HAP-1 (cell line): ENCODE measurements around the gene UBR7.
"Not testable (repeated sequence)": the region's sequence is repeated elsewhere in the genome, so short reads cannot be mapped to it uniquely, and the experiment has no call there.

Source experiments
- DNase-seq, 2 experiments: peaks; one replicate each; pipeline ENCODE4 v3.0.0-alpha.2; 2016 to 2020; ENCODE audit warnings: low spot score in 2 of 2
- H3K27me3 ChIP-seq: fragments of 250-450 bp; sonication (Bioruptor Pico); 2 replicates; pipeline ENCODE4 v1.5.1; 2020; ENCODE audit warnings: low read depth, mild to moderate bottlenecking, moderate library complexity
- H3K36me3 ChIP-seq: fragments of 250-450 bp; sonication (Bioruptor Pico); replicated peaks from 2 replicates; pipeline ENCODE4 v1.5.1; 2020; ENCODE audit warnings: mild to moderate bottlenecking
- H3K4me1 ChIP-seq: fragments of 250-450 bp; sonication (Bioruptor Pico); 2 replicates; pipeline ENCODE4 v1.5.1; 2020; ENCODE audit warnings: mild to moderate bottlenecking
- H3K4me3 ChIP-seq: fragments of 250-450 bp; sonication (Bioruptor Pico); 2 replicates; pipeline ENCODE4 v1.5.1; 2020; ENCODE audit warnings: mild to moderate bottlenecking, moderate library complexity
- H3K9me3 ChIP-seq: fragments of 250-450 bp; sonication (Bioruptor Pico); 2 replicates; pipeline ENCODE4 v1.5.1; 2020; ENCODE audit warnings: mild to moderate bottlenecking, moderate library complexity
- in situ Hi-C: fragments of 300-500 bp; cut with MboI; formaldehyde crosslinking; loops from 3 replicates; pipeline ENCODE4 v1.14.3; 2020; ENCODE audit warnings: low sequenced_read_pairs, inconsistent platforms, mixed read lengths

Gene UBR7, protein sequence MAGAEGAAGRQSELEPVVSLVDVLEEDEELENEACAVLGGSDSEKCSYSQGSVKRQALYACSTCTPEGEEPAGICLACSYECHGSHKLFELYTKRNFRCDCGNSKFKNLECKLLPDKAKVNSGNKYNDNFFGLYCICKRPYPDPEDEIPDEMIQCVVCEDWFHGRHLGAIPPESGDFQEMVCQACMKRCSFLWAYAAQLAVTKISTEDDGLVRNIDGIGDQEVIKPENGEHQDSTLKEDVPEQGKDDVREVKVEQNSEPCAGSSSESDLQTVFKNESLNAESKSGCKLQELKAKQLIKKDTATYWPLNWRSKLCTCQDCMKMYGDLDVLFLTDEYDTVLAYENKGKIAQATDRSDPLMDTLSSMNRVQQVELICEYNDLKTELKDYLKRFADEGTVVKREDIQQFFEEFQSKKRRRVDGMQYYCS

DNA sequence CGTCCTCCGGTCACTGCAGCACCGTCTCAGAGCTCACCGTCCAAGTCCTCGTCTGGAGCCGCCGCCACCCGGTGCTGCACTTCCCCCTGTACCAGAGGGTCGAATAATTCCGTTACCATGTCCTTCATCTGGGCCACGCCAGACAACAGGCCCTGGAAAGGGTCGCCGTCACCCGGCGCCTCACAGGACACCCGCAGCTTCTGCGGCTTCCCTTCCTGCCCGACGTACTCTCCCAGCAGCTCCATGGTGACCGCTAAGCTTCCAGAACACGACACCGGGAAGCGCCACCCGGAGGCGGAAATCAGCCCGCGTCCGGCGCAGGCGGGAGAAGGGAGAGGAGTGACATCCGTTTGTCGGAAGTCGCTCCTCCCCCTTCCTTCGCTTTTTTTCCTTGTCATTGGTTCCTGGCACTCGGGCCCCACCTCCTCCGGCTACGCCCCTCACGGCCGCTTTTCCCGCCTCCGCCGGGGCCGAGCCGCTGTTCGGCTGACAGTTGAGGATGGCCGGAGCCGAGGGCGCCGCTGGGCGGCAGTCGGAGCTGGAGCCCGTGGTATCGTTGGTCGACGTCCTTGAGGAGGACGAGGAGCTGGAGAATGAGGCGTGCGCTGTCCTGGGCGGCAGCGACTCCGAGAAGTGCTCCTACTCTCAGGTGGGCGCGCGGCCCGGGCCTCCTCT lies at the start of gene UBR7, which contains the start of gene GON7:
Gene UBR7, plus strand, starts transcription at position 464 of the 675 bp plus-strand sequence. Its CDS starts 36 bp downstream, at position 500.
Gene GON7, minus strand, starts transcription at position 273 of the 675 bp plus-strand sequence. Its CDS starts 28 bp downstream, at position 245.
- Histone ChIP-seq H3K36me3 (peaks cover 19% of the 10 kb centered on the region), H3K9me3 (no peaks in the 10 kb centered on the region), H3K4me3 (peak within 1 kb of the TSS; percentile 90), H3K27me3 (no peaks in the 10 kb centered on the region), H3K4me1 (peaks cover 12% of the 10 kb centered on the region; the same call in 1 of the 2 replicates)
- peak; percentile 98 to 100 for DNase-seq
- in situ Hi-C loops: no loop called here

DNA sequence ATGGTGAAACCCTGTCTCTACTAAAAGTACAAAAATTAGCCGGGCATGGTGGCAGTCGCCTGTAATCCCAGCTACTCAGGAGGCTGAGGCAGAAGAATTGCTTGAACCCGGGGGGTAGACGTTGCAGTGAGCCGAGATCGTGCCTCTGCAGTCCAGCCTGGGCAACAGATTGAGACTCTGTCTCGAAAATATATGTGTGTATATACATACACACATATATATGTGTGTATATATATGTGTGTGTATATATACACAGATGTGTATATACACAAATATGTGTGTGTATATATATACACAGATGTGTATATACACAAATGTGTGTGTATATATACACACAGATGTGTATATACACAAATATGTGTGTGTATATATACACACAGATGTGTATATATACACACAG lies 48.7 kb upstream of the UBR7 start:
- in situ Hi-C loops, H3K9me3 ChIP-seq, H3K36me3 ChIP-seq, H3K4me1 ChIP-seq, H3K4me3 ChIP-seq, DNase-seq, H3K27me3 ChIP-seq: not testable (repeated sequence)

DNA sequence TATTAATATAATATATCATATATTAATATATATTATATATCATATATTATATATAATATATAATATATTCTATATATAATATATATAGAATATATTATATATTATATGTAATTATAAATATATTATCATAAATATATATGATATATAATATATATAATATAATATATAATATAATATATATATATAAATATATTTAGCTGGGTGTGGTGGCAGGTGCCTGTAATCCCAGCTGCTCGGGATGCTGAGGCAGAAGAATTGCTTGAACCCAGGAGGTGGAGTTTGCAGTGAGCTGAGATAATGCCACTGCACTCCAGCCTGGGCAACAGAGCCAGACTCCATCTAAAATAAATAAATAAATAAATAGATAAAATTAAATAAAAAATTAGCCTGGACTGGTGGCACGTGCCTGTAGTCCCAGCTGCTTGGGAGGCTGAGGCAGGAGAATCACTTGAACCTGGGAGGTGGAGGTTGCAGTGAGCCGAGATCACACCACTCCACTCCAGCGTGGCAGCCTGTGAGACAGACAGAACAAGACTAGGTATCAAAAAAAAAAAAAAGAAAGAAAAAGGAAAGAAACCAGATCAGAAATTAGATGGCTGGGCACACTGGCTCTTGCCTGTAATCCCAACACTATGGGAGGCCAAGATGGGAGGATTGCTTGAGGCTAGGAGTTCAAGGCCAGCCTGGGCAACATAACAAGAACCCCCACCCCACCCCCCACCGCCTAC lies 47.3 kb upstream of the UBR7 start:
- H3K36me3 ChIP-seq, in situ Hi-C loops, H3K4me1 ChIP-seq, H3K9me3 ChIP-seq, H3K27me3 ChIP-seq, DNase-seq, H3K4me3 ChIP-seq: not testable (repeated sequence)

DNA sequence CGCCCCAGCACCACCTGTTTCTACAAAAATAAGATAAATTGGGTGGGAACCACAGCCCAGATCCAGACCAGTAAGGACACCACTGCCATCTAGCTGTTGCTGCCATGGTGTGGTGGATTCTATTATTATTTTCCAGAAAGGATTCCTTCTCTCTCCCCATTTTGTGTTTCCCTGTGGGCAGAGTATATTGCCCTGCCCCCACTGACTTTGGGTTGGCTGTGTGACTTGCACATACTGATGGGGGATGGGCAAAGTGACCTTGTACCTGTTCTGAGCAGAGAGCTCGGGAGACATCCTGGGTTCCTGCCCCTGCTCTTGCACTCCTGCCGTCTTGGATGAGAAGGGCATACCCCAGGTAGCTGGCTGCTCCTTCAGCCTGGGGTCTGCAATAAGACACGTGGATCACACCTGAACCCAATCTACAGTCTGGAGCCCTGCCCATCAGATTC lies 46.7 kb upstream of the UBR7 start:
- in situ Hi-C loops: no loop called here
- no peak overlapping the region for H3K4me3 ChIP-seq
- no peaks in the 10 kb centered on the region for H3K36me3 ChIP-seq
- no peaks in the 10 kb centered on the region for H3K4me1 ChIP-seq
- peak in 1 of 2 experiments; percentile 34 for DNase-seq
- H3K27me3 ChIP-seq: no peaks in the 10 kb centered on the region
- H3K9me3 ChIP-seq: no peaks in the 10 kb centered on the region

DNA sequence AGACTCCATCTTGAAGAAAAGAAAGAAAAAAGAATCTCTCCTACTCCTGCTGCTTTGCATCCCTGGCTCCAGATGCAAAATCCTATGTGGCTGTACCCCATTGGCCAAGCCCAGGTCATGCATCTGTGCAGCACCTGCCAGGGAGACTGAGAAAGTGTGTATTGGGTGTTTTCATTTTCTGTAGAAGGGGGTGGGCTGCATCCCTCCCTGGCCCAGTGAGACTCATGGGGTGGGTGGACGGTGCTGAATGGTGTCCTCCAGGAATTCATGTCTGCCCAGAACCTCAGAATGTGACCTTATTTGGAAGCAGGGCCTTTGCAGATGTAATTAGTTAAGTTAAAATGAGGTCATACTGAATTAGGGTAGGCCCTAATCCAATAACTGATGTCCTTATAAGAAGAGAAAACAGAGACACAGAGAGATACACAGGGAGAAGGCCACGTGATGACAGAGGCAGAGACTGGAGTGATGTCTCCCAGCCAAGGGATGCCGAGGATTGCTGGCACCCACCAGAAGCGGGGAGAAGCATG lies 45.6 kb upstream of the UBR7 start:
- Histone ChIP-seq H3K4me1 (no peaks in the 10 kb centered on the region), H3K4me3 (no peak overlapping the region), H3K27me3 (no peaks in the 10 kb centered on the region), H3K36me3 (no peaks in the 10 kb centered on the region), H3K9me3 (no peaks in the 10 kb centered on the region)
- in situ Hi-C loops: no loop called here
- DNase-seq: no peak

DNA sequence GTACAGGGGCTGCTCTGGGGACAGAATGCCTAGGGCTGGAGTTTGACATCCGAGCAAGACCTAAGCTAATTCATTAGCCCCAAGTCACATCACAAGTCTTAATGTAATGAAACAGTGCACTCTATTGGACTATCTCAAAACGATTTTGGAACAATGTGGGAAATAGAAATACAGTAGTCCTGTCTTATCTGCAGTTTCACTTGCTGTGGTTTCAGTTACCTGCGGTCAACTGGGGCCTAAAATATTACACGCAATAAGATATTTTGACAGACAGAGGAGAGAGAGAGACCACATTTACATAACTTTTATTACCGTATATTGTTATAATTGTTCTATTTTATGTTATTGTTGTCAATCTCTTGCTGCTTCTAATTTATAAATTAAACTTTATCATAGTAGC lies 43.5 kb upstream of the UBR7 start:
- H3K36me3 ChIP-seq: no peaks in the 10 kb centered on the region
- in situ Hi-C loops: no loop called here
- H3K9me3 ChIP-seq: no peaks in the 10 kb centered on the region
- no peaks in the 10 kb centered on the region for H3K27me3 ChIP-seq
- DNase-seq: no peak
- H3K4me1 ChIP-seq: no peaks in the 10 kb centered on the region
- H3K4me3 ChIP-seq: no peak overlapping the region

DNA sequence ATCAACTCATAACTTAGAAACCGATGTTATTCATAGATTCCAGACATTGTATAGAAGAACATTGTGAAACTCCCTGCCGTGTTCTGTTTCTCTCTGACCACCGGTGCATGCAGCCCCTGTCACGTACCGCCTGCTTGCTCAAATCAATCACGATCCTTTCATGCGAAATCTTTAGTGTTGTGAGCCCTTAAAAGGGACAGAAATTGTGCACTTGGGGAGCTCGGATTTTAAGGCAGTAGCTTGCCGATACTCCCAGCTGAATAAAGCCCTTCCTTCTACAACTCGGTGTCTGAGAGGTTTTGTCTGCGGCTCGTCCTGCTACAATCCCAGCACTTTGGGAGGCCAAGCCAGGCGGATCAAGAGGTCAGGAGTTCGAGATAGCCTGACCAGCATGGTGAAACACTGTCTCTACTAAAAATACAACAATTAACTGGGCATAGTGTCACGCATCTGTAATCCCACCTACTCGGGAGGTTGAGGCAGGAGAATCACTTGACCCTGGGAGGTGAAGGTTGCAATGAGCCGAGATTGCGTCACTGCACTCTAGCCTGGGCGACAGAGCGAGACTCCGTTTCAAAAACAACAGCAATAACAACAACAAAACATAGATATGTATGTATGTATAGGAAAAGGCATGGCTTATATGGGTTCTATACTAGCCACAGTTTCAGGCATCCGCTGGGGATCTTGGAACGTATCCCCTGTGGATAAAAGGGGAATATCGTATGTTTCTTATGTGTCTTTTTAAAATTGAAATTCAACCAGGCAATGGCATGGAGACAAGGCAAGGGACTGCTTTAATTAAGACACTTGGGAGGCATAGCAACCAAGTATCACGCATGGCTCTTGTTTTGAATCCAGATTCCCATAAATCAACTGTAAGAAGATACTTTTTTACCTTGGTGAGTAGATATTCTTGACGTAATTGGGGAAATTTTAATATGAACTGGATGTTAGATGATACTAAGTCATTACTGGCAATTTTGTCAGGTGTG lies 41.5 kb upstream of the UBR7 start:
- H3K27me3 ChIP-seq, H3K4me3 ChIP-seq, H3K4me1 ChIP-seq, in situ Hi-C loops, H3K9me3 ChIP-seq, H3K36me3 ChIP-seq, DNase-seq: not testable (repeated sequence)

DNA sequence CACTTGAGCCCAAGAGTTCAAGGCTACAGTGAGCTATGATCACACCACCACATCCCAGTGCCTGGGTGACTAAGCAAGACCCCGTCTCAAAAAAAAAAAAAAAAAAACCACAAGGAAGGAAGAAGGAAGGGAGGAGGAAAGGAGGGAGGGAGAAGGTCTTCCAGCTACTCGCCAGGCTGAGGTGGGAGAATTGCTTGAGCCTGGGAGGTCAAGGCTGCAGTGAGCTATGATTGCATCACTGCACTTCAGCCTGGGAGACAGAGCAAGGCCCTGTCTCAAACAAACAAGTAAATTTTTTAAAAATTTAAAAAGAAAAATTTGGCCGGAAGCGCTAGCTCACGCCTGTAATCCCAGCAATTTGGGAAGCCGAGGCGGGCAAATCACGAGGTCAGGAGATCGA lies 38.4 kb upstream of the UBR7 start:
- in situ Hi-C loops, DNase-seq, H3K4me3 ChIP-seq, H3K4me1 ChIP-seq, H3K27me3 ChIP-seq, H3K36me3 ChIP-seq, H3K9me3 ChIP-seq: not testable (repeated sequence)

DNA sequence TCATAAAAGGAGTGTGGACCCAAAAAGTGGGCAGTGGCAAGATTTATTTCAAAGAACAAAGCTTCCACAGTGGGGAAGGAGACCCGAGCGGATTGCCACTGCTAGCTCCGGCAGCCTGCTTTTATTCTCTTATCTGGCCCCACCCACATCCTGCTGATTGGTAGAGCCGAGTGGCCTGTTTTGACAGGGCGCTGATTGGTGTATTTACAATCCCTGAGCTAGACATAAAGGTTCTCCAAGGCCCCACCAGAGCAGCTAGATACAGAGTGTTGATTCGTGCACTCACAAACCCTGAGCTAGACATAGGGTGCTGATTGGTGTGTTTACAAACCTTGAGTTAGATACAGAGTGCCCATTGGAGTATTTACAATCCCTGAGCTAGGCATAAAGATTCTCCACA lies 37.4 kb upstream of the UBR7 start:
- H3K9me3 ChIP-seq, H3K36me3 ChIP-seq, in situ Hi-C loops, H3K4me1 ChIP-seq, H3K27me3 ChIP-seq, DNase-seq, H3K4me3 ChIP-seq: not testable (repeated sequence)

DNA sequence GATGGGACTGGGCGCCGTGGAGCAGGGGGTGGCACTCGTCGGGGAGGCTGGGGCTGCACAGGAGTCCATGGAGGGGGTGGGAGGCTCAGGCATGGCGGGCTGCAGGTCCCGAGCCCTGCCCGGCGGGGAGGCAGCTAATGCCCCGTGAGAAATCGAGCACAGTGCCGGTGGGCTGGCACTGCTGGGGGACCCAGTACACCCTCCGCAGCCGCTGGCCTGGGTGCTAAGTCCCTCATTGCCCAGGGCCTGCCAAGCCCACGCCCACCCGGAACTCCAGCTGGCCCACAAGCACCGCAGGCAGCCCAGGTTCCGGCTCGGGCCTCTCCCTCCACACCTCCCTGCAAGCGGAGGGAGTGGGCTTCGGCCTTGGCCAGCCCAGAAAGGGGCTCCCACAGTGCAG lies 36.9 kb upstream of the UBR7 start:
- H3K4me3 ChIP-seq, DNase-seq, H3K27me3 ChIP-seq, in situ Hi-C loops, H3K36me3 ChIP-seq, H3K4me1 ChIP-seq, H3K9me3 ChIP-seq: not testable (repeated sequence)

DNA sequence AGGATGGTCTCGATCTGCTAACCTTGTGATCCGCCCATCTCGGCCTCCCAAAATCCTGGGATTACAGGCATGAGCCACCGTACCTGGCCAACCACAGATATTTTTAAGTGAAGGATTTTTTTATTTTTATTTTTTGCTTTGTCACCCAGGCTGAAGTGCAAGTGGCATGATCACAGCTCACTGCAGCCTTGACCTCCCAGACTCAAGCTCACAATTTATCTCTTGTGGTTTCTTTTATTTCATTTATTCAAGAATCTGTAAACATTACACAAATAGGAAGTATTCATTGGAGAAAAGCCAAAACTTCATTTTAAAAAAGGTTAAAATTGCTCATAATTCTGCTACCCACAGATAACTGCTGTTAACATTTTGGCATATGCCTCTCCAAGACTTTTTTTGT lies 35.7 kb upstream of the UBR7 start:
- no peak for DNase-seq
- Histone ChIP-seq H3K9me3 (no peaks in the 10 kb centered on the region), H3K4me3 (no peak overlapping the region), H3K4me1 (no peaks in the 10 kb centered on the region), H3K36me3 (no peaks in the 10 kb centered on the region), H3K27me3 (no peaks in the 10 kb centered on the region)
- in situ Hi-C loops: no loop called here

DNA sequence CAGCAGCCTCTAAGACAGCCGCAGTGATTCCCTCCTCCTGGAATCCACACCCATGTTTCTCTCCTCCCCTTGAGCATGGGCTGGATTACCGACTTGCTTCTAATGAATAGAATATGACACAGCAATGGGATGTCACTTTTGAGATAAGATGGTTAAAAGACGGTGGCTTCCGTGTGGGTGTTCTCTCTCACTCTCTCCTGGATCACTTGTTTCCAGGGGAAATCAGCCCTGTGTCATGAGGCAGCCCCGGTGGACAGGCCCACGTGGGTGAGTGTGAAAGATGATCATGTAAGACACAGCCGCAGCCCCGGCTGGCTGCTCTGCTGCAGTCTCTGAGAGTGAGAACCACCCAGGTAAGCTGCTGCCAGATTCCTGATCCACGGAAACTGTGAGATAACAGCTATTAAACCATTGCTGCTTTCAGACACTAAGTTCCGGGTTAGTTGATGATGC lies 33.1 kb upstream of the UBR7 start:
- Histone ChIP-seq H3K9me3 (no peaks in the 10 kb centered on the region), H3K36me3 (no peaks in the 10 kb centered on the region), H3K4me3 (no peak overlapping the region), H3K27me3 (no peaks in the 10 kb centered on the region), H3K4me1 (no peaks in the 10 kb centered on the region)
- in situ Hi-C loops: no loop called here
- no peak for DNase-seq

DNA sequence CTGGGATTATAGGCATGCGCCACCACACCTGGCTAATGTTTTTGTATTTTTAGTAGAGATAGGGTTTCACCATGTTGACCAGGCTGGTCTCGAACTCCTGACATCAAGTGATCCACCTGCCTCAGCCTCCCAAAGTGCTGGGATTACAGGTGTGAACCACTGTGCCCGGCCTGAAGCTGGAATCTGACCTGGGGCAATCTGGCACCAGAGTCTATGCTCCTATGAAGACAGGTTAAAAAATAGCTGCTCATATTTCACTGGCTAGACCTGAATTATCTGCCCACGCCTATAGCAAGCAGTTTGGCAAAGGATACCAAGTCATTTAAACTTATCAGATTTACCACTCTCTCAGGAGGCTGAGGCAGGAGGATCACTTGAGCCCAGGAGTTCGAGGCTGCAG lies 32.3 kb upstream of the UBR7 start:
- H3K4me1 ChIP-seq, H3K36me3 ChIP-seq, in situ Hi-C loops, H3K9me3 ChIP-seq, H3K4me3 ChIP-seq, H3K27me3 ChIP-seq, DNase-seq: not testable (repeated sequence)
